ENCODE results near the gene CYP4X1.
"Not testable (repeated sequence)": the region's sequence is repeated elsewhere in the genome, so short reads cannot be mapped to it uniquely, and the experiment has no call there.

Gene CYP4X1

GRCh38 chr1:47059376-47059775 lies 35.9 kb downstream of the CYP4X1 start:
- no peak for DNase-seq
- in situ Hi-C loops (cut with HindIII; ENCODE audit: low pct_ligation_motif_present, low pct_unique_long_range_greater_than_20kb, low sequenced_read_pairs), result no loop called here

DNA sequence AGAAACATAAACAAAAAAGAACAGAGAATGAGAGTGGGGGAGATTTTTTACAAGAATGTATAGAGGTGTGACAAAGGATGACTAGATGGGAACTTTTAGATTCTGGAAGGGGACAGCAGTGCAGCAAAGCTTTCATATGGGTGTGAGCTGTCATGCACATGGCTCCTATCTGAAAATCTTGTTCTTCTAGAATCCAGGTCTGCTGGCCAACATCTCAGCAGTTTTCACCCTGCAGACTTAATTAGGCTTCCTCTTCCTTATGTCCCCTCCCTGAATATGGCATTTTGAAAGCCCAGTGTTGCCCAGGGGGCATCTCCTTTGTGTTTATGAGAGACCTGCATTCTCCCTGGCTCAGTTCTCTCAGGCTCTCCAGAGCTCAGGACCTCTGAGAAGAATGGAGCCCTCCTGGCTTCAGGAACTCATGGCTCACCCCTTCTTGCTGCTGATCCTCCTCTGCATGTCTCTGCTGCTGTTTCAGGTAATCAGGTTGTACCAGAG lies 43.7 kb downstream of the CYP4X1 start, which contains the start of gene CYP4Z1:
CYP4Z1 (plus strand) TSS at position 135 of the 498 bp plus-strand sequence; CDS start at position 395, 260 bp downstream.
- in situ Hi-C loops (cut with HindIII; ENCODE audit: low pct_ligation_motif_present, low pct_unique_long_range_greater_than_20kb, low sequenced_read_pairs), result no loop called here
- DNase-seq, result no peak

- in situ Hi-C loops (cut with HindIII; ENCODE audit: low pct_ligation_motif_present, low pct_unique_long_range_greater_than_20kb, low sequenced_read_pairs); DNase-seq: not testable (repeated sequence)
Measured at GRCh38 chr1:47069080-47069479, 45.6 kb downstream of the CYP4X1 start.

DNA sequence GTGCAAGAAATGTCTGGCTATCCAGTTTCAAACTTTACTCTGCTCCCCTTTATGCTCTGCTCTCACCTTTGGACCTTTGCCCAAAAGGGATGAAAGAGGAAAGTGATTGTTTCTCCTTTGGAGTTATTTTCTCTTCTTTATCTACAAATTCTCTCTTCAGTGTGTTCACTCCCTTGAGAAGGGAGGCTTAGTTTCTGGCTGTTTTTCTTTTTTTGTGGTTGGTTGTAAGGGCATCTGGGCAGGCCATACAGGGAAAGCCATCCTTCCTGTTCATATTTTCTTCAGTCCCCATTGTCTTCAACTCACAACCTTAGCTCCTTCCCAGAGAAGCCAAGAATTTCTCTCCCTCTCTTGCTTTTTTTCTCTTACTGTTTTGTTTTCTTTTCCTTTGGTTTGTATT lies 46.0 kb downstream of the CYP4X1 start:
- DNase-seq; in situ Hi-C loops (cut with HindIII; ENCODE audit: low pct_ligation_motif_present, low pct_unique_long_range_greater_than_20kb, low sequenced_read_pairs): not testable (repeated sequence)

DNA sequence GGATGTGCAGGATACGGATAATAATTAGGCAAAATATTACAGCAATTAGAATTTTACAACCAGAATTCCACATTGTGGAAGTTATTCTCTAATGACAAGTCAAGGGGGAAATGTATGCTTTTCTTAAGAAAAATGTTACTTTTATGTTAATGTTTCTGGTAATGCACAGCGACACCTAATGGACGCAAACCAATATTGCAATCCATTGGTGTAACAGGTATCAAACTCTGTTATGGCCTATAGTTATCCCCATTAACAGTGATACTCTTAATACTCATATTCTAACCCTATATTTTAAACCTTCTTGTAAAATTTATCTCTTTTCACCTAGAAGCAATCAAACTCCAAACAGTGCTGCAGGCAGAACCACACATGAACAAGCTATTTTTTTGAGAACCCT lies 65.9 kb downstream of the CYP4X1 start:
- in situ Hi-C loops (cut with HindIII; ENCODE audit: low pct_ligation_motif_present, low pct_unique_long_range_greater_than_20kb, low sequenced_read_pairs), result not testable (repeated sequence)
- peak; percentile 32 for DNase-seq

DNA sequence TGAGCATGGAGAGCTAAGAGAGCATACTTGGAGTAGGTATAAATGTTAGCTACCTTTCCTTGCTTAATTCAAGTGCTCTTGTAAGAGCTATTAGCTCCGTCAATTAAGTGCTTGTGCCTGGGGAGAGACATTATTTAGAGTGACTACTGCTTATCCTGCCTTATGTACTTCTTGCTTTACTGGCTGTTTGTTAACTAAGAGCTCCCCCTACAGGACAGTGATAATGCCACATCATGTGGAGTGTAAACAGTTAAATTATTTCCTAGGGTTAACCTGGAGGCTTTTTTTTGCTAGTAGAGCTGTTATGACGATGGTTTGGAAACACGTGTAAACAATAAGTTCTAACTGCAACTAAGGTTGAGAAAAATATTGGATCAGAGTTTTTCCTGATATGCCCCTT lies 68.0 kb downstream of the CYP4X1 start:
- in situ Hi-C loops (cut with HindIII; ENCODE audit: low pct_ligation_motif_present, low pct_unique_long_range_greater_than_20kb, low sequenced_read_pairs); DNase-seq: not testable (repeated sequence)
